ENCODE data around the gene MRPS26. TPM values are rescaled to one million over a fixed set of nuclear protein-coding genes. Genes with fewer than 3 reads are reported as not detected.

The MRPS26 gene
- total RNA-seq, 1 experiment from 2014 or later: 53.2 TPM

DNA sequence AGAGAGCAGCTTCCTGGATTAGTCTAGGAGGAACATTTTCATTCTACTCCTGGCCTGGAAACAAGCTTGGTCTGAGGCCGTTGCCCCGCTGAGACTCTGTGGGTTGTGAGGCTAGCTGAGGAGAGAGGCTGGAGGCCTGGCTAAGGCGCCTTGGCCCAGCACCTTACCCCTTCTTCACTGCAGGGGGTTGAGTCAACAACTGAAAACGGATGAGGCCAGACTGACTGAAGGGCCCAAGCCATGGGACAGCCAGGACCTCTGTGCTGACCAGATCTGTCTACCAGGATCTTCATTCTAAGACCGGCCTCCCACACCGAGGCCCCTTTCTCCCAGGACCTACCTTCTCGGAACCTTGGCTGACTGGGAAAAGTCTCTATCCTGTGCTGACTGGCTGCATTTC lies 42.2 kb downstream of the MRPS26 start:
- Histone ChIP-seq H3K27ac (no peak overlapping the region), H3K4me3 (no peak overlapping the region), H3K27me3 (replicated peaks) (peaks cover 36% of the 10 kb centered on the region), H3K9me3 (replicated peaks) (no peaks in the 10 kb centered on the region), H3K36me3 (no peaks in the 10 kb centered on the region), H3K4me1 (replicated peaks) (no peaks in the 10 kb centered on the region)
- no peak for DNase-seq (ENCODE audit: low read depth in 1 of 2, low spot score in 2 of 2)

DNA sequence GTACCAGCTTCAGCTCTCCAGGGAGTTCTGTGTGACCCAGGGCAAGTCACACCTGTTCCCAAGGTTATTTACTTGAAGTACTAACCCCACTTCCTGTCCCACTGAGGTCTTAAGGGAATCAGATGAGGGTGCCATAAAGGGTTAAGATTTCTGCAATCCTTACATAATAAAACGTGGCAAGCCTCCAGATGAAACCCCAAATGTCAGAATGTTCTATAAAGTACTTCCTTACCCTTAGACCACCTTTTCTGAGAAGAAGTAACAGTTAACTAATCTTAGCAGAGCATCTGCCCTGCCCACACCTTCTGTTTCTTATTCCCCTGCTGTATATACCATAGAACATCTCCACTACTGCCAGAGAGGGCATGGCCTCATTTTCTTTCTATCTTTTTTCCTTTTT lies 44.7 kb downstream of the MRPS26 start:
- DNase-seq (ENCODE audit: low read depth in 1 of 2, low spot score in 2 of 2): no peak
- H3K36me3 ChIP-seq: no peaks in the 10 kb centered on the region
- H3K9me3 ChIP-seq (replicated peaks): no peaks in the 10 kb centered on the region
- no peaks in the 10 kb centered on the region for H3K4me1 ChIP-seq (replicated peaks)
- peaks cover 28% of the 10 kb centered on the region for H3K27me3 ChIP-seq (replicated peaks)
- no peak overlapping the region for H3K27ac ChIP-seq
- H3K4me3 ChIP-seq: no peak overlapping the region

DNA sequence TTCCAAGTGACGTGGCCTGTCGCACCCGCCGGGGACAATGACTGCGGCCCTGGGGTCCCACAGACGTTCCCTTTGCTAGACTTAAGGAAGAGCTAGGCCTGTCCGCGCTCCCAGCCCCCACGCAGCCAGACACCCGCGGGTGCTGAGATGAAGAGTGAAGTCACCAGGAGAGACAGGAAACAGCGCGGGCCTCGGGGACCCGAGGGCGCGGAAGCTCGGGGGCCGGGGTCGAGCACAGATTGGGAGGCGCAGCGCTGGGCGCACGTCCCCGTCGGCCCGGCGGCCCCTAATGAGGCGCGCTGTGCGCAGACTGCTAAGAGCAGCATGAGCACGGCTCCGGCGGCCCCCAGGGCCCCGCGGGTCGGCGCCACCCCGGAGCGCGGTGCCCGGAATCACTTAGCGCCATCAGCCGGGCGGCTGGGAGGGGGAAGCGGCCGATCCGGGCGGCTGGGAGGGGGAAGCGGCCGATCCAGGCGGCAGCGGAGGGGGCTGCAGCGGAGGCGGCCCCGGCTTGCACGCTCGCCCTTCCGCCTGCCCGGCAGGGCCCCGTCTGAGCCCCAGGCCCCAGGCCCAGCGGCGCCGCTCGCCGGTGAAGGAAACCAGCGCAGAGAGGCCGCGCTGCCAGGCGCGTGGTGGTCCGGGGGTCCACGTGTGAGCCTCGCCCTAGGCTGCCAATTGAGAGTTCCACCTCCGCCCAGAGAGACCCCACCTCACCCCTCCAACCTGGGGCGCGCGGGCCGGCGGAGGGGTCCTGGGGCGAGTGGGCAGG lies 46.9 kb downstream of the MRPS26 start:
- DNase-seq (ENCODE audit: low read depth in 1 of 2, low spot score in 2 of 2): no peak
- H3K27me3 ChIP-seq (replicated peaks): peaks cover 28% of the 10 kb centered on the region
- no peaks in the 10 kb centered on the region for H3K9me3 ChIP-seq (replicated peaks)
- H3K4me1 ChIP-seq (replicated peaks): no peaks in the 10 kb centered on the region
- no peaks in the 10 kb centered on the region for H3K36me3 ChIP-seq
- no peak overlapping the region for H3K4me3 ChIP-seq
- no peak overlapping the region for H3K27ac ChIP-seq

DNA sequence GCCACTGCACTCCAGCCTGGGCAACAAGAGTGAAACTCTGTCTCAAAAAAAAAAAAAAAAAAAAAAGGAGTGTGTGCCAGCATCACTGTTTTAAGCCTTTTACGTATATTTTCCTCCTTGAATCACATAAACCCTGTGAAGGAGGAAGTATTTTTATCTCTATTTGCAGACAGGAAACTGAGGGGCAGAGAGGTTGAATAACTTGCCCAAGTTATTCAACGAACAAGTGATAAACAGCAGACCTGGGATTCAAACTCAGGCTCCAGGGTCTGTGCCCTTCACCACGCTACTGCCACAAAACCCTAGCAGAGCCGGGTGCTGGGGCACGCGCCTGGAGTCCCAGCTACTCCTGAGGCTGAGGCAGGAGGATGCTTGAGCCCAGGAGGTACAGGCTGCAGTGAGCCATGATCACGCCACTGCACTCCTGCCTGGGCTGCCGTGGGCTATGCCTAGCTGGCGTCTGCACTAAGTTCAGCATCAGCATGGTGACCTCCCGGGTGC lies 48.1 kb downstream of the MRPS26 start:
- Histone ChIP-seq H3K27me3 (replicated peaks) (peaks cover 23% of the 10 kb centered on the region), H3K36me3 (no peaks in the 10 kb centered on the region), H3K9me3 (replicated peaks) (no peaks in the 10 kb centered on the region), H3K4me3 (no peak overlapping the region), H3K27ac (no peak overlapping the region), H3K4me1 (replicated peaks) (no peaks in the 10 kb centered on the region)
- DNase-seq (ENCODE audit: low read depth in 1 of 2, low spot score in 2 of 2): no peak

DNA sequence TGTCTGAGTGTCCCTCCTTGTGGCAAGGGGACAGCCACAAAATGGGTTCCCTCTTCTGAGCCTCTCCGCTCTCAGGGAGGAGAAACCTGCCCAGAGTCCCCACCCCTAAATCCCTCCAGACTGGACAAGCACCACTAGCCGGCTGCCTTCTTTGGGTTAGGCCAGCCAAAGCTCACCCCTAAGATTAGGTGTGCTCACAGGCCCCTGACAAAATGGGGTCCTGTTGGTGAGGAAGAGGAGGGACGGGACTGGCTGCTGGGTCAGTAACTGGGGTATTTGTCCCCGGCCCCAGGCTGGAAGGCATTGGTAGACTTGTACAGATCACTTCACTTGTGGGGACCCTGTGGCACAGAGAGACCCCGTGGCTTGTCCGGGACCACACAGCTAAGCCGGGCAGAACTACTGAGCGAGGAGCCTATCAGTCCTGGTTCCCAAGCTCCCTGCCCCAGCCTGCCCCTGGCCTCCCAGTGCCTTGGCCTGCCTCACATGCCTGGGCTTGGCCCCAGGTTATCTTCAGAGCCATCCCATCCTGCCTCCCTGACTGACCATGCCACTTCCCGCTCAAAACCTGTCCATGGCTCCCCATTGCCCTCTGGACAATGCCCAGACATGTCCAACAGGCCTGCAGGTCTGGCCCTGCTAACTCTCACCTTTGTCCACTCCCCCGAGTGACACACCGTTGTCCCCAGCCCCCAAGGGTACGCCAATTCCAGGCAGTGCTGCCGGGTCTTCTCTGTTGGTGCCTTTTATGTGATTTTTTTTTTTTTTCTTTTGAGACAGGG lies 49.2 kb downstream of the MRPS26 start:
- H3K4me3 ChIP-seq: no peak overlapping the region
- H3K9me3 ChIP-seq (replicated peaks): no peaks in the 10 kb centered on the region
- H3K27ac ChIP-seq: no peak overlapping the region
- H3K36me3 ChIP-seq: no peaks in the 10 kb centered on the region
- DNase-seq (ENCODE audit: low read depth in 1 of 2, low spot score in 2 of 2): no peak
- peaks cover 23% of the 10 kb centered on the region for H3K27me3 ChIP-seq (replicated peaks)
- no peaks in the 10 kb centered on the region for H3K4me1 ChIP-seq (replicated peaks)

Other genes with a start within 250 kb of the MRPS26 start
- gene CPXM1, start 245.4 kb upstream of the MRPS26 start, total RNA-seq (2014; rRNA removed; shearing (Covaris generic)): 1.2 TPM in 1 of 2 replicates, not detected in the other
- gene C20orf141, start 231.1 kb upstream of the MRPS26 start, total RNA-seq (2014; rRNA removed; shearing (Covaris generic)): not detected in 2 replicates
- gene TMEM239, start 229.7 kb upstream of the MRPS26 start, total RNA-seq (2014; rRNA removed; shearing (Covaris generic)): not detected in 2 replicates
- gene PCED1A, start 205.4 kb upstream of the MRPS26 start, total RNA-seq (2014; rRNA removed; shearing (Covaris generic)): 18.3 and 25.6 TPM in 2 replicates
- 40.5 and 44.3 TPM in 2 replicates for gene VPS16, start 205.3 kb upstream of the MRPS26 start, total RNA-seq (2014; rRNA removed; shearing (Covaris generic))
- 16.5 and 36.4 TPM in 2 replicates for gene PTPRA, start 172.6 kb upstream of the MRPS26 start, total RNA-seq (2014; rRNA removed; shearing (Covaris generic))
- not detected in 2 replicates for gene GNRH2, start 2.4 kb upstream of the MRPS26 start, total RNA-seq (2014; rRNA removed; shearing (Covaris generic))
- gene OXT, start 25.6 kb downstream of the MRPS26 start, total RNA-seq (2014; rRNA removed; shearing (Covaris generic)): not detected in 2 replicates
- gene AVP, start 38.7 kb downstream of the MRPS26 start, total RNA-seq (2014; rRNA removed; shearing (Covaris generic)): not detected in 2 replicates
- gene FASTKD5, start 113.8 kb downstream of the MRPS26 start, total RNA-seq (2014; rRNA removed; shearing (Covaris generic)): 15.5 and 26.3 TPM in 2 replicates
- 3.7 and 4.2 TPM in 2 replicates for gene UBOX5, start 113.8 kb downstream of the MRPS26 start, total RNA-seq (2014; rRNA removed; shearing (Covaris generic))
- gene LZTS3, start 127.5 kb downstream of the MRPS26 start, total RNA-seq (2014; rRNA removed; shearing (Covaris generic)): 3.9 and 6.1 TPM in 2 replicates
- gene DDRGK1, start 158.6 kb downstream of the MRPS26 start, total RNA-seq (2014; rRNA removed; shearing (Covaris generic)): 28.2 and 29.1 TPM in 2 replicates
- 59.3 and 78.0 TPM in 2 replicates for gene ITPA, start 163.4 kb downstream of the MRPS26 start, total RNA-seq (2014; rRNA removed; shearing (Covaris generic))
- gene SLC4A11, start 193.1 kb downstream of the MRPS26 start, total RNA-seq (2014; rRNA removed; shearing (Covaris generic)): 0.24 TPM in 1 of 2 replicates, not detected in the other

All from SJSA1 (cell line).